PC-9 (cell line): ENCODE measurements around the gene OTUD1. TPM values are rescaled to one million over a fixed set of nuclear protein-coding genes. Genes with fewer than 3 reads are reported as not detected.

Experiments
- BruUV-seq: library from RNA; stranded (reverse); fragments of 400-500 nt; replicated peaks from 2 replicates; lab custom pipeline; 2021; lab: Mats Ljungman, UMichigan
- CTCF ChIA-PET: fragments of 300-600 bp; sonication (Branson Sonifier 250); formaldehyde crosslinking; loops from one replicate; lab custom pipeline; 2022; ENCODE audit warnings: antibody characterized with exemption; lab: Charles Lee
- POLR2A ChIA-PET: fragments of 300-600 bp; sonication (Branson Sonifier 250); formaldehyde crosslinking; loops from one replicate; lab custom pipeline; 2022; ENCODE audit warnings: antibody characterized with exemption; ENCODE audit not compliant: unreplicated experiment; lab: Charles Lee
- DNase-seq, 2 experiments: peaks; one replicate each; pipeline versions ENCODE4 v3.0.0 to v3.0.0-alpha.2; 2015 to 2022; ENCODE audit warnings: mixed read lengths in 1 of 2
- H2AFZ ChIP-seq: fragments of 200-600 bp; sonication (generic); 2 replicates; pipeline ENCODE4 v1.8.1; 2017; ENCODE audit warnings: antibody characterized with exemption
- H3F3A ChIP-seq: fragments of 200-600 bp; sonication (generic); 2 replicates; pipeline ENCODE4 v1.8.1; 2017; ENCODE audit warnings: antibody characterized with exemption, mild to moderate bottlenecking, low read depth; ENCODE audit not compliant: insufficient read depth
- H3K27ac ChIP-seq: fragments of 200-600 bp; sonication (generic); 2 replicates; pipeline ENCODE4 v1.6.1; 2016; ENCODE audit warnings: mixed run types
- H3K27me3 ChIP-seq: fragments of 200-600 bp; sonication (generic); 2 replicates; pipeline ENCODE4 v1.6.1; 2016; ENCODE audit warnings: low read depth, mixed run types; ENCODE audit not compliant: insufficient read depth
- H3K36me3 ChIP-seq: fragments of 200-600 bp; sonication (generic); 2 replicates; pipeline ENCODE4 v1.6.1; 2016; ENCODE audit warnings: low read depth, mixed run types
- H3K4me1 ChIP-seq: fragments of 200-600 bp; sonication (generic); replicated peaks from 2 replicates; pipeline ENCODE4 v1.6.1; 2016; ENCODE audit warnings: mixed run types; ENCODE audit not compliant: insufficient read depth
- H3K4me2 ChIP-seq: fragments of 200-600 bp; sonication (generic); 2 replicates; pipeline ENCODE4 v1.6.1; 2017; ENCODE audit warnings: mixed run types
- H3K4me3 ChIP-seq: fragments of 200-600 bp; sonication (generic); 2 replicates; pipeline ENCODE4 v1.6.1; 2016; ENCODE audit warnings: mixed run types
- H3K79me2 ChIP-seq: fragments of 200-600 bp; sonication (generic); 2 replicates; pipeline ENCODE4 v1.6.1; 2017; ENCODE audit warnings: low read depth, mixed run types
- H3K9me2 ChIP-seq: fragments of 200-600 bp; sonication (generic); 2 replicates; pipeline ENCODE4 v1.8.1; 2017; ENCODE audit warnings: mild to moderate bottlenecking; ENCODE audit not compliant: insufficient read depth
- H3K9me3 ChIP-seq: fragments of 200-600 bp; sonication (generic); 2 replicates; pipeline ENCODE4 v1.8.1; 2016; ENCODE audit warnings: low read depth; ENCODE audit not compliant: insufficient read depth
- H4K20me1 ChIP-seq: fragments of 200-600 bp; sonication (generic); 2 replicates; pipeline ENCODE4 v1.8.1; 2017; ENCODE audit not compliant: insufficient read depth
- EZH2 ChIP-seq: fragments of 200-600 bp; sonication (generic); IDR thresholded peaks from 2 replicates; pipeline ENCODE4 v1.8.0; 2017; ENCODE audit warnings: antibody characterized with exemption, low read depth
- intact Hi-C: fragments of 100-400 bp; cut with micrococcal nuclease; formaldehyde crosslinking; loops from one replicate; pipeline ENCODE4 v1.10.0; 2022; ENCODE audit not compliant: unreplicated experiment
- total RNA-seq: library from RNA; stranded (reverse); gene quantifications from 2 replicates; pipeline ENCODE4 v1.2.3, GENCODE V29; 2021
- TF ChIP-seq, protein P1 (sequence below): fragments of 200-600 bp; sonication (generic); conservative IDR thresholded peaks from 2 replicates; pipeline ENCODE4 v1.6.1; 2017; ENCODE audit warnings: mixed run types, antibody characterized with exemption, mild to moderate bottlenecking, moderate library complexity

Gene OTUD1
- total RNA-seq, 1 experiment from 2014 or later: 16.9 TPM

DNA sequence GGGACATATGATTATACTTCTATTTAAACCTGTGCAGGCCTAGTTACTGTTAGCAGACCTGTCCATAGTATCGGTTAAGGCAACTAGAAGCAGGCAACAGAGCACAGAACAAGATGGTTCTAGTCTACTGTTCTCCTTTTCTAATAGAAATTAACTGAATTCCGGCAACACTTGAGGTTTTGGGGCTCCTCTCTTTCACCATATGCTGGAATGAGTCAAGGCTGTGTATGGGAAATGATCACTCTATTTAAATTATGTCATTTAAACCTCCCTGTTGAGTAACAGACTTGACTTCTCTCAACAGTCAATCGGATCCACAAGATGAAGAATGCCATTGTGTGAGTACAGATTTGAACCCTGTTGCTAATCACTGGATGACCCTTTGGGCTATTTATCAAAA lies 6.2 kb upstream of the OTUD1 start:
- no peaks in the 10 kb centered on the region for H3K9me3 ChIP-seq
- peak in 1 of 2 experiments; percentile 81 for DNase-seq
- POLR2A ChIA-PET: interaction anchor here (0.6 to 1.2 kb wide), 6 partner anchors 10 to 1058 kb away, joined by 3 to 13 read pairs (median 6); partner anchors contain the start of gene C10orf67
- no peaks in the 10 kb centered on the region for H3K79me2 ChIP-seq
- peak overlapping the region; percentile 73 for H3K4me2 ChIP-seq
- H3K4me1 ChIP-seq: peaks cover 28% of the 10 kb centered on the region
- H3K27me3 ChIP-seq: no peaks in the 10 kb centered on the region
- intact Hi-C loops: loop anchor here (1.0 to 10.0 kb wide), 2 partner anchors 10 to 1918 kb away; no protein-coding TSS in a partner anchor
- H3K36me3 ChIP-seq: no peaks in the 10 kb centered on the region
- peak overlapping the region; percentile 11; the same call in 1 of the 2 replicates for H3K4me3 ChIP-seq
- no peaks in the 10 kb centered on the region for H3K9me2 ChIP-seq
- H3K27ac ChIP-seq: peak overlapping the region; percentile 97
- no TSS peak for BruUV-seq
- no peak overlapping the region; the same call in 1 of the 2 replicates for H2AFZ ChIP-seq
- no peak for TF ChIP-seq EZH2
- TF ChIP-seq, protein P1, sequence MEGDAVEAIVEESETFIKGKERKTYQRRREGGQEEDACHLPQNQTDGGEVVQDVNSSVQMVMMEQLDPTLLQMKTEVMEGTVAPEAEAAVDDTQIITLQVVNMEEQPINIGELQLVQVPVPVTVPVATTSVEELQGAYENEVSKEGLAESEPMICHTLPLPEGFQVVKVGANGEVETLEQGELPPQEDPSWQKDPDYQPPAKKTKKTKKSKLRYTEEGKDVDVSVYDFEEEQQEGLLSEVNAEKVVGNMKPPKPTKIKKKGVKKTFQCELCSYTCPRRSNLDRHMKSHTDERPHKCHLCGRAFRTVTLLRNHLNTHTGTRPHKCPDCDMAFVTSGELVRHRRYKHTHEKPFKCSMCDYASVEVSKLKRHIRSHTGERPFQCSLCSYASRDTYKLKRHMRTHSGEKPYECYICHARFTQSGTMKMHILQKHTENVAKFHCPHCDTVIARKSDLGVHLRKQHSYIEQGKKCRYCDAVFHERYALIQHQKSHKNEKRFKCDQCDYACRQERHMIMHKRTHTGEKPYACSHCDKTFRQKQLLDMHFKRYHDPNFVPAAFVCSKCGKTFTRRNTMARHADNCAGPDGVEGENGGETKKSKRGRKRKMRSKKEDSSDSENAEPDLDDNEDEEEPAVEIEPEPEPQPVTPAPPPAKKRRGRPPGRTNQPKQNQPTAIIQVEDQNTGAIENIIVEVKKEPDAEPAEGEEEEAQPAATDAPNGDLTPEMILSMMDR: no peak
- no peaks in the 10 kb centered on the region for H4K20me1 ChIP-seq
- H3F3A ChIP-seq: peaks cover 30% of the 10 kb centered on the region
- CTCF ChIA-PET: interaction anchor here (0.8 kb wide), 1 partner anchor 11 kb away, joined by 3 read pairs; no protein-coding TSS in a partner anchor

- Histone ChIP-seq H2AFZ (no peak overlapping the region), H3K9me2 (no peaks in the 10 kb centered on the region), H3K9me3 (no peaks in the 10 kb centered on the region), H3F3A (peaks cover 38% of the 10 kb centered on the region), H3K27me3 (no peaks in the 10 kb centered on the region), H3K27ac (no peak overlapping the region), H3K4me3 (no peak overlapping the region), H4K20me1 (no peaks in the 10 kb centered on the region), H3K4me1 (peaks cover 32% of the 10 kb centered on the region), H3K36me3 (no peaks in the 10 kb centered on the region), H3K79me2 (no peaks in the 10 kb centered on the region), H3K4me2 (no peak overlapping the region)
- POLR2A ChIA-PET: no interaction called here
- no peak for DNase-seq
- no peak for TF ChIP-seq EZH2
- TF ChIP-seq, protein P1: no peak
- CTCF ChIA-PET: no interaction called here
- no TSS peak for BruUV-seq
- intact Hi-C loops: loop anchor here (10.0 kb wide), 1 partner anchor 1919 kb away; no protein-coding TSS in a partner anchor
Measured at GRCh38 chr10:23433701-23434100, 5.2 kb upstream of the OTUD1 start.

DNA sequence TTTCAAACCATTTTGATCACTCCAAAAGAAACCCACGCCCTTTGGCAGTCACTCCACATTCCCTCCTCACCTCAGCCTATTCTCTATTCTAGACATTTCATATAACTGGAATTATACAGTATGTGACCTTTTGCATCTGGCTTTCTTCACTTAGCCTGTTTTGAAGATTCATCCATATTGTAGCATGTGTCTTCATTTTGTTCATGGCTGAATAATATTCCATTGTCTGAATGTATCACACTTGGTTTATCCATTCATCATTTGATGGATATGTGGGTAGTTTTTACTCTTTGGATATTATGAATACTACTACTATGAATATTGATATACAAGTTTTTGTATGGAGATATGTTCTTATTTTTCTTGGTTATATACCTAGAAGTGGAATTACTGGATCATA lies 3.5 kb upstream of the OTUD1 start:
- Histone ChIP-seq H3K9me2 (no peaks in the 10 kb centered on the region), H3K4me1 (peaks cover 32% of the 10 kb centered on the region), H3K4me3 (no peak overlapping the region), H4K20me1 (peaks cover 2% of the 10 kb centered on the region; the same call in 1 of the 2 replicates), H2AFZ (no peak overlapping the region), H3K4me2 (no peak overlapping the region), H3K27ac (no peak overlapping the region), H3K9me3 (no peaks in the 10 kb centered on the region), H3K36me3 (no peaks in the 10 kb centered on the region), H3K27me3 (no peaks in the 10 kb centered on the region), H3K79me2 (peaks cover 5% of the 10 kb centered on the region), H3F3A (peaks cover 38% of the 10 kb centered on the region)
- CTCF ChIA-PET: no interaction called here
- BruUV-seq: no TSS peak
- TF ChIP-seq, protein P1: no peak
- no peak for TF ChIP-seq EZH2
- POLR2A ChIA-PET: interaction anchor here (0.6 kb wide), 1 partner anchor 97 kb away, joined by 4 read pairs; no protein-coding TSS in a partner anchor
- DNase-seq: no peak
- intact Hi-C loops: loop anchor here (10.0 kb wide), 1 partner anchor 1921 kb away; no protein-coding TSS in a partner anchor
